ENCODE results near the gene PDE1A. TPM values are rescaled to one million over a fixed set of nuclear protein-coding genes. Genes with fewer than 3 reads are reported as not detected.

The PDE1A gene
- total RNA-seq, 1 donor from 2014 or later, result 1.1 TPM

DNA sequence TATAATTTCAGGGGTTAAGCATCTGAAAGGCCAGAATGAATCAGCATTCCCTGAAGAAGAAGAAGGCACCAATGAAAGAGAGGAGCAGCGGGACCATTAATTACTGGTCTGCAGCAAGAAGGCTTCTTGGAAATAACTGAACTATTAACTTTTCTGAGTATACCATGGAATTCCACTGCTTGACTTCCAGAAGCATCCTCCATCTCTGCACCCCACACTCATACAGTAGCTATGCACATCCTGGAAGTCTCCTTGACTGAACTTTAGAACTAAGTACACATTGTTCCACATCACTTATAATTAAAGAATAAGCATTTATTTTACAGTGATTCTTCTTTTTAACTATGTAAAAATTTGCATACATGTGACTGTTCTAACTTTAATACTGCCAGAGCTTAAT lies 309.6 kb downstream of the PDE1A start:
- Mint-ChIP-seq H3K4me1 (ENCODE audit: low read depth) (no peaks in the 10 kb centered on the region), H3K4me3 (ENCODE audit: unreplicated experiment) (no peak overlapping the region), H3K9me3 (ENCODE audit: low read depth) (no peaks in the 10 kb centered on the region), H3K36me3 (ENCODE audit: low read depth) (no peaks in the 10 kb centered on the region), H3K27ac (ENCODE audit: unreplicated experiment) (no peak overlapping the region), H3K27me3 (ENCODE audit: low read depth) (no peaks in the 10 kb centered on the region)
- TF ChIP-seq, protein P1, sequence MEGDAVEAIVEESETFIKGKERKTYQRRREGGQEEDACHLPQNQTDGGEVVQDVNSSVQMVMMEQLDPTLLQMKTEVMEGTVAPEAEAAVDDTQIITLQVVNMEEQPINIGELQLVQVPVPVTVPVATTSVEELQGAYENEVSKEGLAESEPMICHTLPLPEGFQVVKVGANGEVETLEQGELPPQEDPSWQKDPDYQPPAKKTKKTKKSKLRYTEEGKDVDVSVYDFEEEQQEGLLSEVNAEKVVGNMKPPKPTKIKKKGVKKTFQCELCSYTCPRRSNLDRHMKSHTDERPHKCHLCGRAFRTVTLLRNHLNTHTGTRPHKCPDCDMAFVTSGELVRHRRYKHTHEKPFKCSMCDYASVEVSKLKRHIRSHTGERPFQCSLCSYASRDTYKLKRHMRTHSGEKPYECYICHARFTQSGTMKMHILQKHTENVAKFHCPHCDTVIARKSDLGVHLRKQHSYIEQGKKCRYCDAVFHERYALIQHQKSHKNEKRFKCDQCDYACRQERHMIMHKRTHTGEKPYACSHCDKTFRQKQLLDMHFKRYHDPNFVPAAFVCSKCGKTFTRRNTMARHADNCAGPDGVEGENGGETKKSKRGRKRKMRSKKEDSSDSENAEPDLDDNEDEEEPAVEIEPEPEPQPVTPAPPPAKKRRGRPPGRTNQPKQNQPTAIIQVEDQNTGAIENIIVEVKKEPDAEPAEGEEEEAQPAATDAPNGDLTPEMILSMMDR (IDR thresholded peaks at IDR 0.05), result no peak
- DNase-seq (ENCODE audit: low spot score), result no peak

DNA sequence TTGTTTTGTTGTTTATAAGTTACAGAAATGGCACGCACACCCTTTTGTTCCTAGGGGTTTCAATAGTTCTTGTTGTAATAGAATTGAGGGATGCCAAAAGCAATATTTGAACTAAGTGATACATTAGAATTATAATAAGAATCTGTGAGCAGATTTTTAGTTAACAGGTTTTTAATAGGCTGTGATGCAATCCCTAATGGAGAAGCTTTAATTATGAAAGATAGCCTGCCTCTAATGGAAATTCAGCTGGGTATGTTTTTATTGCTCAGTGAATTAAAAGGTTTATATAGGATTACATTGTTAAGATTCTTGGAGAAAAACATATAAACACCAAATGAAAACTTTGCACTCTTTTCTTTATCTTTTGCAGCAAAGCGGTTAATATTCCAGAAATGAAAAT lies 310.1 kb downstream of the PDE1A start:
- H3K27ac Mint-ChIP-seq (ENCODE audit: unreplicated experiment), result no peak overlapping the region
- no peak overlapping the region for H3K4me3 Mint-ChIP-seq (ENCODE audit: unreplicated experiment)
- H3K4me1 Mint-ChIP-seq (ENCODE audit: low read depth), result no peaks in the 10 kb centered on the region
- no peaks in the 10 kb centered on the region for H3K27me3 Mint-ChIP-seq (ENCODE audit: low read depth)
- no peaks in the 10 kb centered on the region for H3K36me3 Mint-ChIP-seq (ENCODE audit: low read depth)
- H3K9me3 Mint-ChIP-seq (ENCODE audit: low read depth), result no peaks in the 10 kb centered on the region
- DNase-seq (ENCODE audit: low spot score), result no peak
- TF ChIP-seq, protein P1 (IDR thresholded peaks at IDR 0.05), result no peak

DNA sequence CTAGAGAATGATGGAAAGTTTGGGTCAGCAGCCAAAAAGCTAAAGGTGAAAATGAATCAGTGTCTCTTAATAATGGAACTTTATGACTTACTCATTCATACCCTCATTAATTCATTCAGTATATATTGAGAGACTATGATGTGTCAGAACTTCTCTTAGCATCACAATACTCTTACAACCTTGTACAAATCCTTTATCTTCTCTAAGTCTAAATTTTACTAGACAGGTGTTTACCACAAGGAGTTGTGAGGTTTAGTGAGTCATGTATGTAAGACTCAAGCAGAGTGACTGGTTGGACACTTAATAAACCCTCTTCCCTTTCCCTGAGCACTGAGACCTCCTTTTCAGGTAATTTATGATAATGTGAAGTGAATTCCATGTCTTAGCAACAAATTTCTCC lies 311.6 kb downstream of the PDE1A start:
- Mint-ChIP-seq H3K27me3 (ENCODE audit: low read depth) (no peaks in the 10 kb centered on the region), H3K9me3 (ENCODE audit: low read depth) (no peaks in the 10 kb centered on the region), H3K36me3 (ENCODE audit: low read depth) (no peaks in the 10 kb centered on the region), H3K27ac (ENCODE audit: unreplicated experiment) (no peak overlapping the region), H3K4me1 (ENCODE audit: low read depth) (no peaks in the 10 kb centered on the region), H3K4me3 (ENCODE audit: unreplicated experiment) (no peak overlapping the region)
- TF ChIP-seq, protein P1 (IDR thresholded peaks at IDR 0.05), result no peak
- no peak for DNase-seq (ENCODE audit: low spot score)

DNA sequence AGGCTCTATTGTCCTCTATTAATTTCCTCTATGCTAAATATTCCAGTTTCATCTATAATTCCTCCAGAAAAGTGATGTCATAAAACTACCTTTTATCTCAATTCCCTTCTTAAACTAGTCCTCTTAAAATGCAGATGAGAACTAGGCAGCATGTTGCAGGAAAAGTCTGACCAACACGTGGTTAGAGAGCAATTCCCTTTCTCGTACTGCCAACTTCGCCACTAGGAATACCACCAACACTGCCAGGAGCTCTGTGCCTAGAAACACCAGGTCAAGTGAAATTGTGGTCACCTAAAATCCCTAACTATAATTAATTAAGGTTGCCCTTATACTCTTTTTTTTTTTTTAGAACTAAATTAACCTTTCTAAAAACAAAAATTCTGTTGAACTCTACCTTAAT lies 313.5 kb downstream of the PDE1A start:
- Mint-ChIP-seq H3K36me3 (ENCODE audit: low read depth) (no peaks in the 10 kb centered on the region), H3K27ac (ENCODE audit: unreplicated experiment) (no peak overlapping the region), H3K4me3 (ENCODE audit: unreplicated experiment) (no peak overlapping the region), H3K4me1 (ENCODE audit: low read depth) (no peaks in the 10 kb centered on the region), H3K27me3 (ENCODE audit: low read depth) (no peaks in the 10 kb centered on the region), H3K9me3 (ENCODE audit: low read depth) (no peaks in the 10 kb centered on the region)
- TF ChIP-seq, protein P1 (IDR thresholded peaks at IDR 0.05), result no peak
- DNase-seq (ENCODE audit: low spot score), result no peak

DNA sequence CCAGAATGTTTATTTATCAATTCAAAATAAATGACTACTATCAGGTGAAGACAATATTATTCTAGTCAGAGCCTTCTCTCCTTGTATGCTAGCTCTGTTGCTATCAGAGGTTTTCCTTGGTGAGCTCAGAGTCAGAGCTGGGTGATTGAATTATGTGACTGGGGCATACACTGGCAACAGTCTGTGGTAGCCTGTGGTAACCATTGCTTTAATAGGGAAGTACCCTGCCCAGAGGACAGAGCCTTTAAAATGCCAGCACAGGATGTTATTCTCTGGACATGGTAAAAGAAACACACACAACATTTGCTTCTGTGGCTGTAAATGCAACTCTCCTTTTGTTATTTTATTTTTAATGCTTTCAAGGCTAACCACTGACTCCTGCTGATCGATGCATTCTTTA lies 316.5 kb downstream of the PDE1A start:
- H3K27ac Mint-ChIP-seq (ENCODE audit: unreplicated experiment), result no peak overlapping the region
- H3K36me3 Mint-ChIP-seq (ENCODE audit: low read depth), result no peaks in the 10 kb centered on the region

More for the DNA sequence above, 316.5 kb downstream of the PDE1A start:
- Mint-ChIP-seq H3K4me3 (ENCODE audit: unreplicated experiment) (no peak overlapping the region), H3K9me3 (ENCODE audit: low read depth) (peaks cover 2% of the 10 kb centered on the region), H3K4me1 (ENCODE audit: low read depth) (no peaks in the 10 kb centered on the region), H3K27me3 (ENCODE audit: low read depth) (no peaks in the 10 kb centered on the region)
- no peak for DNase-seq (ENCODE audit: low spot score)
- TF ChIP-seq, protein P1 (IDR thresholded peaks at IDR 0.05), result no peak

Data from chondrocyte (in vitro differentiated cells).